ENCODE measurements around the gene IL1RAPL1.

DNA sequence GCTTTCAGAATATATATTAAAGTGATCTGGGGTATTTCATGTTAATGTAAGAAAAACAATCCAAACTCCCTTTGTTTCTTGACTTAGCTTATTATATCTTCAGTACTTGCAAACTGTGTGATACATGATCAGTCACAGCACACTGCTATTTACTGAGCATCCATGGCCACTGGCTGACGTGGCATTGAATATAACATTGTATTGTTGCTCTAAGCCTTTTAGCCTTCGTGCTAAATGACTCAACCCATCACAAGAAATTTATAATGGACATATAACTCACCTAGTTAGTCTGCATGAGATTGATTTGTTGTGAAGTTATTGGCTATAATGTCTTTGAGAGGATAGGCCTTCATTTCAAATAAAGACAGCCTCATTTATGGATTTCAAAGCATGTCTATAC lies 642.6 kb downstream of the IL1RAPL1 start:
- TF ChIP-seq CTCF (IDR thresholded peaks at IDR 0.05; ENCODE audit: insufficient read depth, low read length, poor library complexity, severe bottlenecking) (no peak), EZH2phosphoT487 (conservative IDR thresholded peaks at IDR 0.05; ENCODE audit: low read length) (no peak)
